Measurements from ENCODE around the gene DOK4.

The DOK4 gene

GRCh38 chr16:57504001-57504400 is 17.7 kb upstream of the DOK4 start:
- no peak for DNase-seq
- H3K4me2 ChIP-seq (ENCODE audit: low read length, poor library complexity, severe bottlenecking) = no peak overlapping the region
- H3K4me3 ChIP-seq (ENCODE audit: insufficient read depth in 1 of 2, low read depth in 1 of 2, low read length in 2 of 2) = no peak overlapping the region
- H2AK5ac ChIP-seq (ENCODE audit: low read length, severe bottlenecking) = no peak overlapping the region
- no peaks in the 10 kb centered on the region for H3K9me3 ChIP-seq (ENCODE audit: control insufficient read depth, low read length)
- H2BK120ac ChIP-seq (ENCODE audit: low read depth, low read length) = no peak overlapping the region
- no peak overlapping the region for H3K14ac ChIP-seq (ENCODE audit: low read length in 2 of 2)
- no peaks in the 10 kb centered on the region for H3K79me1 ChIP-seq (replicated peaks; ENCODE audit: low read length, poor library complexity, severe bottlenecking)
- no peak overlapping the region for H2BK5ac ChIP-seq (ENCODE audit: low read depth, low read length, poor library complexity, severe bottlenecking)
- WGBS = 78% methylated on average over 2 of the region's 6 CpGs
- H3K4ac ChIP-seq (ENCODE audit: low read depth in 1 of 2, low read length in 2 of 2) = no peak overlapping the region
- no peak overlapping the region for H3K23ac ChIP-seq (ENCODE audit: low read length in 2 of 2)
- peaks cover 16% of the 10 kb centered on the region for H3K4me1 ChIP-seq (ENCODE audit: control insufficient read depth, insufficient read depth, low read depth, low read length)
- peaks cover 0 to 72% of the 10 kb centered on the region in 2 experiments for H3K27me3 ChIP-seq (ENCODE audit: control insufficient read depth in 1 of 2, insufficient read depth in 1 of 2, low read length in 2 of 2)
- H3K27ac ChIP-seq (ENCODE audit: low read length, poor library complexity, severe bottlenecking) = no peak overlapping the region
- no peak overlapping the region for H2AFZ ChIP-seq (ENCODE audit: low read depth, low read length)
- no peak overlapping the region for H3K9ac ChIP-seq (ENCODE audit: low read length)
- no peak overlapping the region for H2BK15ac ChIP-seq (ENCODE audit: low read depth, poor library complexity, severe bottlenecking)
- H3K18ac ChIP-seq (ENCODE audit: low read depth in 1 of 2, low read length in 2 of 2) = no peak overlapping the region
- H3K36me3 ChIP-seq (ENCODE audit: control insufficient read depth in 1 of 2, insufficient read depth in 2 of 2, low read depth in 1 of 2, low read length in 2 of 2) = no peaks in the 10 kb centered on the region
- no peak overlapping the region for H4K91ac ChIP-seq (ENCODE audit: low read length)
- no peak overlapping the region for H4K8ac ChIP-seq (ENCODE audit: low read length)
- no peak overlapping the region for H2BK12ac ChIP-seq (ENCODE audit: low read length in 2 of 2)

DNA sequence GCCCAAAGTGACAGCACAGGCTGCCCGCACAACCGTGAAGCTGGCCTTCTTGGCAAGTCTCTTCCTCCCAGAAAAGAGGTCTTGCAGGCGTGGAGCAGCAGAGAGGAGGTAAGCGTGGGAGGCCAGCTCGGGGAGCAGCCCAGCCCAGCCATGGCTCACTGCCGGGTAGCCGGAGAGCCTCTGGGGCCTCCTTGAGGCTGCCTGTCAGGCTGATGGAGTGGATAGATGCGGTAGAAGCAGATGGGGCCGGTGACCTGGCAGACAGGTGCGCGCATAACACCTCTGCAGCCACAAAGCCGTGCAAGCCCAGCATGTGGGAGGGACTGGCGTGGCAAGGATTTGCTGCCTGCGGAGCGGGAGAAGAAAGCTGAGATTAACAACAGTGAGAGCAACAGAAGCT is 17.1 kb upstream of the DOK4 start:
- Histone ChIP-seq H3K4ac (ENCODE audit: low read depth in 1 of 2, low read length in 2 of 2) (no peak overlapping the region), H3K9ac (ENCODE audit: low read length) (no peak overlapping the region), H3K4me2 (ENCODE audit: low read length, poor library complexity, severe bottlenecking) (no peak overlapping the region), H3K27ac (ENCODE audit: low read length, poor library complexity, severe bottlenecking) (no peak overlapping the region), H3K18ac (ENCODE audit: low read depth in 1 of 2, low read length in 2 of 2) (no peak overlapping the region), H2AK5ac (ENCODE audit: low read length, severe bottlenecking) (no peak overlapping the region), H3K14ac (ENCODE audit: low read length in 2 of 2) (no peak overlapping the region), H4K8ac (ENCODE audit: low read length) (no peak overlapping the region), H2AFZ (ENCODE audit: low read depth, low read length) (no peak overlapping the region), H4K91ac (ENCODE audit: low read length) (no peak overlapping the region), H2BK15ac (ENCODE audit: low read depth, poor library complexity, severe bottlenecking) (no peak overlapping the region), H2BK5ac (ENCODE audit: low read depth, low read length, poor library complexity, severe bottlenecking) (no peak overlapping the region), H3K79me1 (replicated peaks; ENCODE audit: low read length, poor library complexity, severe bottlenecking) (no peaks in the 10 kb centered on the region), H3K27me3 (ENCODE audit: control insufficient read depth in 1 of 2, insufficient read depth in 1 of 2, low read length in 2 of 2) (peaks cover 0 to 74% of the 10 kb centered on the region in 2 experiments), H3K36me3 (ENCODE audit: control insufficient read depth in 1 of 2, insufficient read depth in 2 of 2, low read depth in 1 of 2, low read length in 2 of 2) (no peaks in the 10 kb centered on the region), H2BK12ac (ENCODE audit: low read length in 2 of 2) (no peak overlapping the region), H3K4me3 (ENCODE audit: insufficient read depth in 1 of 2, low read depth in 1 of 2, low read length in 2 of 2) (no peak overlapping the region), H2BK120ac (ENCODE audit: low read depth, low read length) (no peak overlapping the region), H3K9me3 (ENCODE audit: control insufficient read depth, low read length) (no peaks in the 10 kb centered on the region), H3K23ac (ENCODE audit: low read length in 2 of 2) (no peak overlapping the region), H3K4me1 (ENCODE audit: control insufficient read depth, insufficient read depth, low read depth, low read length) (peaks cover 14% of the 10 kb centered on the region)
- 85% methylated on average over 15 of the region's 15 CpGs for WGBS
- DNase-seq = no peak

DNA sequence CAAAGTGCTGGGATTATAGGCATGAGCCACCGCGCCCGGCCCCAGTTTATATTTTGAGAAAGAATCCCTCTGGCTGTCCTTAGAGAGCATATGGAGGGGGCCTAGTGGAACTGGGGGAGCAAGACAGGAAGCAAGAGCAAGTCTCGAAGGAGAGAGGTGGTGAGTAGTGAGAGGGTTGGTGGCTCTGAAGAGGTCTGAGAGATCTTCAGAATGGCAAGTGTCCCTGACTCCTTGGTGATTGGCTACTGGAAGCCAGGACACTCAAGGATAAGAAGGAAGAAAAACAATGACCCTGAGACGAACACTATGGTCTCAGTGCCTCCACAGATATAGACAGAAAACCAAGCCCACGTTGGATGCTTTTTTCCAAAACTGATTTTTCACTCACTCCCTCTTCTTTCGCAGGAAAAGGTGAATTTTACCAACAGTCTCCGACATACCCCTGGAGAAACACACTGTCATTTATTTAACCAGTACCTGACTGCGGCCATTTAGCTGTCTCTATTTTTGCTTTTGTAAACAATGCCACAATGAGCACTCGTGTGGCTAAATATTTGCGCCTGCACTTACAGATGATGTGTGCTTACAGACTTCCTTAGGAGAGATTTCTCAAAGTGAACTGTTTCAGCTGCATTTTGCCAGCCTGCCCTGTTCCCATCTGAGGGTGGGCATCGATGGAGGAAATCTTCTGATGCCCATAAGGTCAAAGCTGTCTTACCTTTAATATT is 15.9 kb upstream of the DOK4 start:
- H3K23ac ChIP-seq (ENCODE audit: low read length in 2 of 2) = no peak overlapping the region
- peak overlapping the region; percentile 27 for H2BK120ac ChIP-seq (ENCODE audit: low read depth, low read length)
- DNase-seq = no peak
- 57% methylated on average over 12 of the region's 12 CpGs for WGBS
- H2AK5ac ChIP-seq (ENCODE audit: low read length, severe bottlenecking) = no peak overlapping the region
- H3K9ac ChIP-seq (ENCODE audit: low read length) = no peak overlapping the region
- peaks cover 0 to 70% of the 10 kb centered on the region in 2 experiments for H3K27me3 ChIP-seq (ENCODE audit: control insufficient read depth in 1 of 2, insufficient read depth in 1 of 2, low read length in 2 of 2)
- no peak overlapping the region for H3K4me2 ChIP-seq (ENCODE audit: low read length, poor library complexity, severe bottlenecking)
- H3K36me3 ChIP-seq (ENCODE audit: control insufficient read depth in 1 of 2, insufficient read depth in 2 of 2, low read depth in 1 of 2, low read length in 2 of 2) = no peaks in the 10 kb centered on the region
- H2BK15ac ChIP-seq (ENCODE audit: low read depth, poor library complexity, severe bottlenecking) = no peak overlapping the region
- H3K18ac ChIP-seq (ENCODE audit: low read depth in 1 of 2, low read length in 2 of 2) = no peak overlapping the region
- H2AFZ ChIP-seq (ENCODE audit: low read depth, low read length) = no peak overlapping the region
- H2BK12ac ChIP-seq (ENCODE audit: low read length in 2 of 2) = no peak overlapping the region
- peaks cover 3% of the 10 kb centered on the region for H3K4me1 ChIP-seq (ENCODE audit: control insufficient read depth, insufficient read depth, low read depth, low read length)
- H2BK5ac ChIP-seq (ENCODE audit: low read depth, low read length, poor library complexity, severe bottlenecking) = no peak overlapping the region
- H3K4me3 ChIP-seq (ENCODE audit: insufficient read depth in 1 of 2, low read depth in 1 of 2, low read length in 2 of 2) = no peak overlapping the region
- H3K4ac ChIP-seq (ENCODE audit: low read depth in 1 of 2, low read length in 2 of 2) = no peak overlapping the region
- H3K27ac ChIP-seq (ENCODE audit: low read length, poor library complexity, severe bottlenecking) = no peak overlapping the region
- no peak overlapping the region for H4K8ac ChIP-seq (ENCODE audit: low read length)
- no peaks in the 10 kb centered on the region for H3K9me3 ChIP-seq (ENCODE audit: control insufficient read depth, low read length)
- no peak overlapping the region for H3K14ac ChIP-seq (ENCODE audit: low read length in 2 of 2)
- H3K79me1 ChIP-seq (replicated peaks; ENCODE audit: low read length, poor library complexity, severe bottlenecking) = no peaks in the 10 kb centered on the region
- no peak overlapping the region for H4K91ac ChIP-seq (ENCODE audit: low read length)

GRCh38 chr16:57501492-57501891 is 15.2 kb upstream of the DOK4 start:
- WGBS = 53% methylated on average over 7 of the region's 7 CpGs
- no peak overlapping the region for H3K4me3 ChIP-seq (ENCODE audit: insufficient read depth in 1 of 2, low read depth in 1 of 2, low read length in 2 of 2)
- peak overlapping the region in 1 of 2 experiments; percentile 81 for H2BK12ac ChIP-seq (ENCODE audit: low read length in 2 of 2)
- H3K4me1 ChIP-seq (ENCODE audit: control insufficient read depth, insufficient read depth, low read depth, low read length) = no peaks in the 10 kb centered on the region
- H3K79me1 ChIP-seq (replicated peaks; ENCODE audit: low read length, poor library complexity, severe bottlenecking) = no peaks in the 10 kb centered on the region
- no peaks in the 10 kb centered on the region for H3K9me3 ChIP-seq (ENCODE audit: control insufficient read depth, low read length)
- H3K18ac ChIP-seq (ENCODE audit: low read depth in 1 of 2, low read length in 2 of 2) = no peak overlapping the region
- H2AK5ac ChIP-seq (ENCODE audit: low read length, severe bottlenecking) = no peak overlapping the region
- no peak for DNase-seq
- H3K9ac ChIP-seq (ENCODE audit: low read length) = no peak overlapping the region
- no peak overlapping the region for H3K27ac ChIP-seq (ENCODE audit: low read length, poor library complexity, severe bottlenecking)
- H3K36me3 ChIP-seq (ENCODE audit: control insufficient read depth in 1 of 2, insufficient read depth in 2 of 2, low read depth in 1 of 2, low read length in 2 of 2) = no peaks in the 10 kb centered on the region
- H2BK120ac ChIP-seq (ENCODE audit: low read depth, low read length) = peak overlapping the region; percentile 29
- H2AFZ ChIP-seq (ENCODE audit: low read depth, low read length) = no peak overlapping the region
- peak overlapping the region; percentile 33 for H4K8ac ChIP-seq (ENCODE audit: low read length)
- no peak overlapping the region for H3K4me2 ChIP-seq (ENCODE audit: low read length, poor library complexity, severe bottlenecking)
- H3K4ac ChIP-seq (ENCODE audit: low read depth in 1 of 2, low read length in 2 of 2) = no peak overlapping the region
- H3K23ac ChIP-seq (ENCODE audit: low read length in 2 of 2) = no peak overlapping the region
- peaks cover 0 to 63% of the 10 kb centered on the region in 2 experiments for H3K27me3 ChIP-seq (ENCODE audit: control insufficient read depth in 1 of 2, insufficient read depth in 1 of 2, low read length in 2 of 2)
- H3K14ac ChIP-seq (ENCODE audit: low read length in 2 of 2) = no peak overlapping the region
- no peak overlapping the region for H2BK15ac ChIP-seq (ENCODE audit: low read depth, poor library complexity, severe bottlenecking)
- no peak overlapping the region for H4K91ac ChIP-seq (ENCODE audit: low read length)
- no peak overlapping the region for H2BK5ac ChIP-seq (ENCODE audit: low read depth, low read length, poor library complexity, severe bottlenecking)
